GM21786 (cell line): ENCODE measurements around the gene FUOM.
"Not testable (repeated sequence)": the region's sequence is repeated elsewhere in the genome, so short reads cannot be mapped to it uniquely, and the experiment has no call there.

Source experiments
- ATAC-seq: cut with Tn5 transposase; IDR thresholded peaks from one replicate; pipeline ENCODE4 v1.9.1; 2021; ENCODE audit not compliant: unreplicated experiment

Gene FUOM

DNA sequence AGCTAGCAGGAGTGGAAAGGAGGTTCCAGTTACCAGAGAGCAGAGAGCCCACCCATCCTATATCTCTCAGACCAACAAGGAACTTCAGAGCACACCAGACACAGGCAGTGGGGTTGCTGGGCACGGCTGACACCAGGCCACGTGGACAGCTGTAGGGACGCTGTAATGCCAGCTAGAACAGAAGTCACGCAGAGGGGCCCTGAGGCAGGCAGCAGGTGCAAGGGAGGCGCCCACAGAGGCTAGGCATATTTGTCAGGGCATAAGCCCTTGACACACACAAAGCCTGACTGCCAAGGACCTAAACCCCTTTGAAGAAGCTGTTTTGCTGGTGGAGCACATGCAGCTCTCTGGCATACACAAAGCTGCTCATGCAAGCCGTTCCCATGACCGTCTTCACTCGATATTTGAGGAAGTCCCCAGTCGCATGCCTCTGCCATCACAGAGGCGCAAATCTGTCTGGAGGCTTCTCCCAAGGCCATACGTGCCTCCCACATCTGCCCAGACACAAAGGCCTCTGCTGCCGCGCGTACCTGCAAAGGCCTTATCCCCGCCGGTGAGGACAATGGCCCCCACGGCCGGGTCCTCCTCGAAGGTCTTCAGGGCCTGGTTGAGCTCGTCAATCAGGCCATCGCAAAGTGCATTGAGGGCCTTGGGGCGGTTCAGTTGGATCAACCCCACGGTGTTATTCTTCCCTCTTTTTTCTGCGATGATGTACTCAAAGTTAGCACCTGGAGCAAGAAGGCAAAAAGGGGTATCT is 12.4 kb upstream of the FUOM start:
- no peak for ATAC-seq

- ATAC-seq = no peak
These were observed 10.3 kb upstream of the FUOM start for GRCh38 chr10:133368153-133368552.

- not testable (repeated sequence) for ATAC-seq
These were observed 9.6 kb upstream of the FUOM start for GRCh38 chr10:133367461-133367860.

DNA sequence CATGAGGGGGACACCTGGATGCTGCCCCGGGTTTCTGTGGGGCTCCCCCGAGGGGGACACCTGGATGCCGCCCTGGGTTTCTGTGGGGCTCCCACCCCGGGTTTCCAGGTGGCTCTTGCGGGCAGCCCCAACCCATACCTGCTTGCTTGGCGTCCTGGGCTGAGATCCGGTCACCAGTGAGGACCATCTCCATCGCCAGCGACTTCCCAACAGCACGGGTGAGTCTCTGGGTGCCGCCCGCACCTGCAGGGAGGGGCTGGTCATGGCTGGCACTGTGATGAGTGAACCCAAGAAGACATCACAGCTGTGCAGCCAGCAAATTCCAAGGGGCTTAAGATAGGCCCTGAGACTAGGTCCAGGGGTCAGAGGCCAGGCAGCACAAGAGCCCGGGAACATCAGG is 8.9 kb upstream of the FUOM start:
- no peak for ATAC-seq

DNA sequence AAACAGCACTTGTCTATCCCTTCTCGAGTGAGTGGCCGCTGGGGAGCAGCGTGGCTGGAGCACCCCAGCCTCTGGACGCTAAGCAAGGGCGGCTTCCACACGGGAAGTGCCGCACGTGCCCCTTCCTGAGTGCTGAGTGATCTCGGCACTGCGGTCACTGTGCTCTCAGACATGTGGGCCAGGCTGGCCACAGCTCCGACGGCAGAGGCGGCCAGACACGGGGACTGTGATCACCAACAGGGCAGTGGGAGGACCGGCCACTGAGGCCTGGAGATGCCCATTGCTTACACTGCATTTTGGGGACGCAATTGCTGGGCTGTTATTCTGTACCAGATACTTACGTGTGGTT is 8.3 kb upstream of the FUOM start:
- no peak for ATAC-seq

DNA sequence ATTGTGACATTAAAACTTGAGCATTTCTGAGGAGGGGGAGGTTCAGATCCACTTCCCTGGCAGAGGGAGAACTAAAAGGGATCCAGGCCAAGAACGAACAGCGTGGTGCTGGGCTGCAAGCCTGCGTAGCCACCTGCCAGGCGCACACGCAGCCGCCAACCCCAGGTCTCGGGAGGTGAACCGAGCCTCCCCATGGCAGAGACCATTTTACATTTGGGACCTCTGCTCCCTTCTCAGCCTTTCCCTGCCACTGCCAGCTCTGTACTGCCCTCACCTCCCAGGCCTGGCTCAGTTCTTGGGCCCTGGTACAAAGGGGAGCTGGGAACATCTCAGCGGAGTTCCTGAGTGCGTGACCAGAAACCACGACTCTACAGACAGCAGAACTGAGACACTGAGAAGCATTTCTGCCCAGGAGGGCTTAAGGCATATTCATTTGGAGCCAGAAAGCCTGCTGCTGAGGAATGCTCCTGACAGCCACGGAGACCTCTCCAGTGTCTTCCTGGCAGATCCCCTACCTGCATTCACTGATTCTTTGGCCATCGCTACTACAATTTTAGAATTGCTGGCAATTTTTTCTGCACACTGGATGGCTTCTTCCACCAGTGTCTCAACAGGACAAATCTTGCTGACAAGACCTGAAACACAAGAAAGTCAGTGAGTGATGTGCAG is 7.8 kb upstream of the FUOM start:
- no peak for ATAC-seq

GRCh38 chr10:133364645-133365431 is 7.0 kb upstream of the FUOM start:
- ATAC-seq = no peak

DNA sequence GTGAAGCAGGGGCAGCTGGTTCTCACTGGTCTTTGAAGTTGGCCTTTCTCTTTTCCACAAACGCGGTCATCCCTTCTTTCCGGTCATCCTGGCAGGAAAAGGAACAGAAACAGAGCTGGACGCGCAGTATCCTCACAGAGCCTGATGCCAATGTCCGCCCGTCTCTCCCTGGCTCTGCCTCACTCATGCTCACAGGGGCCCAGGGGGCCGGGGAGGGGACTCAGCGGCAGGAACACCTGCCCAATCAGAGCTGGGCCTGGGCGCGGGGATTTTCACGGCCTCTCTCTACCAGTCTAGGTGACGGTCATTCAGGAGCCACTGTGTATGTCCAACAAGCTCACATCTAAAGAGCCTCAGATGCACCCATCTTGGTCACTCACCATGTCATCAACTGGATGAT is 5.0 kb upstream of the FUOM start:
- no peak for ATAC-seq

GRCh38 chr10:133361773-133362441 is 4.1 kb upstream of the FUOM start:
- ATAC-seq = no peak

DNA sequence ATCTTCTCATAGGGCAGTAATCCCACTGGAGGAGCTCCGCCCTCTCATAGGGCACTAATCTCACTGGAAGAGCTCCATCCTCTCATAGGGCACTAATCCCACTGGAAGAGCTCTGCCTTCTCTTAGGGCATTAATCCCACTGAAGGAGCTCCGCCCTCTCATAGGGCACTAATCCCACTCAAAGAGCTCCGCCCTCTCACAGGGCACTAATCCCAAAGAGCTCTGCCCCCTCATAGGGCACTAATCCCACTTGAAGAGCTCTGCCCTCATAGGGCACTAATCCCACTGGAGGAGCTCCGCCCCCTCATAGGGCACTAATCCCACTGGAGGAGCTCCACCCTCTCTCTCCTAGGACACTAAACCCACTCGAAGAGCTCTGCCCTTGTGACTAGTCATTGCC is 3.4 kb upstream of the FUOM start:
- no peak for ATAC-seq

- ATAC-seq = no peak
These were observed 2.3 kb upstream of the FUOM start for GRCh38 chr10:133359972-133360610.

- ATAC-seq = no peak
These were observed 1.7 kb upstream of the FUOM start for GRCh38 chr10:133359554-133359971.

DNA sequence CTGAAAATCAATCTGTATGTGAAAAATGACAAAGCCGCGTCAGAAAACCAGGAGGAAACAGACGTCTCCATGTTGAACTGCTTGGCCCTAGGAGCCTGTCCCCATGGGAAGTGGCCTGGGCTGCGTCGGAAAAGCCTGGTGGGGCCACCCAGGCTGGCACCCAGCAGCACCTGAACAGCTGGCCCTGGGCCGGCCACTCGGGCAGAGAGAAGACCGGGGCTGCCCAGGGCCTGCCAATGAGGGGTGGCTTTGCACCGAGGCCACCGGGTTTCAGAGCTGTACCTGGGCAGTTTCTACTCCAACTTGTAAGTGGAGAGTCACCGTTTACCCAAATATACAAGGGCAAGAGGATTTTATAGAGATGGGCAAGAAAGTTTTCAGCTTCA is 1.1 kb upstream of the FUOM start:
- no peak for ATAC-seq

- no peak for ATAC-seq
These were observed 524 bp upstream of the FUOM start for GRCh38 chr10:133358162-133358924.

DNA sequence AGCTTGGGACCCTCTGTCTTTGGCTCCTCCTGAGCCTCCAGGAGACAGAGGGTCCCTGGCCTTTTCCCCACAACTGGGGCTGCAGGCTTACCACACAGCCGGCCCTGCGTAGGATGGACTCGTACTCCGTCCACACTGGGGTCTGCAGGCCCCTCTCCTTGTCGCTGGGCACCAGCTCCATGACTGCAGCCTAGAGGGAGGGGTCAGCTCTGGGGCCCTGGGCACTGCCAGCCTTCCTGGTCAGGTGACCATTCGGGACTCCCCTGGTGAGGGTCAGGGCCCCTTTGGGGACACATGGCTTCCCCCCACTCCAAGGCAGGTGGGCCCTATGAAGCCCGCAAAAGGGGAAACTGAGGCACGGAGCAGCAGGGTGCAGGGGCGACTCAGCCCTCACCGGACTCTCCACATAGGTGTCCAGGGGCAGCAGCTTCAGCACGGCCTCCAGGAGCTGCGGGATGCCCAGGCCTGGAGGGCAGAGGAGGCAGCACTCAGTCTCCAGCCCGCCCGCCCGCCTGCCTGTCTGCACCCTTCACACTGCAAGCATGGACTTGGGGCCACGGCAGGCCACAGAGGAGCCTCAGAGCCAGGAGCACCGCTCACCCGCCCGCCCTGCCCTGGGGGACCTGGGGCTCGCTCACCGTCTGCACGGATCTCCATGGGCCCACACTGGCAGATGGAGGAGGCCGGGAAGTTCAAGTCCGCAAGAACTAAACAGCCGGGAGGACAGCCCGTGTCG is 1.1 kb downstream of the FUOM start:
- ATAC-seq = no peak

DNA sequence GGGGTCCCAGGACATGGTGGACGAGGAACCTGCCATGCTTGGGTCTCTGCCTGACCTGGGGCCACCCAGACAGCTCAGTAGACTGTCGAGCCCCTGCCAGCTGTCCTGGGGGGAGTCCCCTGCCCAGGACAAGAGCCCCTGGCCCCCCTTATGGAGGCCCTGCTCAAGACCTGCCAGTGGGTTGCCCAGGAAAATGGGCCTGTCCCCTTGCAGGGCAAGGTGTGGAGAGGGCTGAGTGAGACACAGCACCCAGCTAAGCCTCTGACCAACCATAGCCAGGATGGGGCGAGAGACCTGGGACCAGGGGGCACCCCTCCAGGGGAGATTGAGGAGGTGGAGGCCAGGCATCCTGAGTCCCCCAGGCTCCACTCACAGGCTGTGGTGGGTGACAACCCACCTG is 1.8 kb downstream of the FUOM start:
- ATAC-seq = no peak

DNA sequence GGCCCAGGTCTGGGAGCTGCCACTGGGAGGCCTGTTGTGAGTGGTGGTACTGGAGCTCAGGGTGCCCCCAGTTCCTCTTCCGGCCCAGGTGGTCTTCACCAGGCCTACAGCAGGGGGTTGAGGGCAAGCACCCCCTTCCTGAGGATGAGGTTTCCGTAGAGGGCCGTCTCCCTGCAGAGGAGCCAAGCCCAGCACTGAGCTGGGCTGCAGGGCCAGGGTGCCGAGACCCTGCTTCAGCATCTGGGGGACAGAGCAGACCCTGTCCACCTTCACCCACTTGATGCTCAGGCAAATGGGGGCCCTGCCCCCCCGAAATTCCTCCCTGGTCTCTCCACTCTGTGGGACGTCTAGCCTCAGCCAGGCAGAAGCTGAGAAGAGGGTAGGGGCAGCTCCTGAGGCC is 2.6 kb downstream of the FUOM start:
- ATAC-seq = no peak

DNA sequence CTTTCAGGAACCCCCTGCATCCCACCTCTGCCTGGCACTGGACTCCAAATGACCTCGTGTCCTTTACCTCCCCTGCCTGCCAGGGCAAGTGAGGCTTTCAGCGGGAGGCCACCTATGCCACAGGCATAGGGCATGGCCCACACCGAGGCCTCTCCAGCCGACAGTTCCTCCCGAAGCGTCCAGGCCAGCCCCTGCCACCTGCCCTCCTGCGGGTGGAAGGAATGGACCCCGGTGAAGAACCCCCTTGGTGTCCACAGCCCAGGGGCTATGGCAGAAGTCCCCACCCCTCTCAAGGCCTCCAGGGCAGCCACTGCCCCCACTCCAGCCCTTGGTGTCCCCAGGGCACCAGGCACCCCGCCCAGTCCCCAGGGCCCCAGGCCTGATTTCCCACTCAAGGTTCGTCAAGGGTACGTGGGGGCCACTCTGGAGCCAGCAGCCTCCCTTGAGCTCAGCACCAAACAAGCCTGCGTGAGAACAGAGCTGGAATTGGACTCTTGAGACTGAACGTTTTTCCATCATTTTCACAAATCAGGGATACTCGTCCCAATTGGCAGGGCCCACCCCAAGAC is 3.1 kb downstream of the FUOM start:
- no peak for ATAC-seq

- no peak for ATAC-seq
These were observed 3.7 kb downstream of the FUOM start for GRCh38 chr10:133353988-133354605.
